Measurements from ENCODE around the gene CHAF1A.

GRCh38 chr19:4391701-4392483 is 10.5 kb upstream of the CHAF1A start:
- TF ChIP-seq, protein P1, sequence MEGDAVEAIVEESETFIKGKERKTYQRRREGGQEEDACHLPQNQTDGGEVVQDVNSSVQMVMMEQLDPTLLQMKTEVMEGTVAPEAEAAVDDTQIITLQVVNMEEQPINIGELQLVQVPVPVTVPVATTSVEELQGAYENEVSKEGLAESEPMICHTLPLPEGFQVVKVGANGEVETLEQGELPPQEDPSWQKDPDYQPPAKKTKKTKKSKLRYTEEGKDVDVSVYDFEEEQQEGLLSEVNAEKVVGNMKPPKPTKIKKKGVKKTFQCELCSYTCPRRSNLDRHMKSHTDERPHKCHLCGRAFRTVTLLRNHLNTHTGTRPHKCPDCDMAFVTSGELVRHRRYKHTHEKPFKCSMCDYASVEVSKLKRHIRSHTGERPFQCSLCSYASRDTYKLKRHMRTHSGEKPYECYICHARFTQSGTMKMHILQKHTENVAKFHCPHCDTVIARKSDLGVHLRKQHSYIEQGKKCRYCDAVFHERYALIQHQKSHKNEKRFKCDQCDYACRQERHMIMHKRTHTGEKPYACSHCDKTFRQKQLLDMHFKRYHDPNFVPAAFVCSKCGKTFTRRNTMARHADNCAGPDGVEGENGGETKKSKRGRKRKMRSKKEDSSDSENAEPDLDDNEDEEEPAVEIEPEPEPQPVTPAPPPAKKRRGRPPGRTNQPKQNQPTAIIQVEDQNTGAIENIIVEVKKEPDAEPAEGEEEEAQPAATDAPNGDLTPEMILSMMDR (IDR thresholded peaks at IDR 0.05; ENCODE audit: poor library complexity, severe bottlenecking) = no peak
- TF ChIP-seq EZH2 (IDR thresholded peaks at IDR 0.05; ENCODE audit: borderline replicate concordance, insufficient read depth, low read length, poor library complexity, severe bottlenecking) = no peak
- no peak for TF ChIP-seq EP300 (conservative IDR thresholded peaks at IDR 0.05; ENCODE audit: poor library complexity, severe bottlenecking)
- TF ChIP-seq RAD21 (conservative IDR thresholded peaks at IDR 0.05) = no peak
- TF ChIP-seq POLR2AphosphoS5 (IDR thresholded peaks at IDR 0.05) = no peak
